NK-92 (cell line): Measurements from ENCODE around the gene HDAC7.

Source experiments
- DNase-seq: peaks from one replicate; lab custom pipeline; 2025; ENCODE audit not compliant: unreplicated experiment; lab: John Stamatoyannopoulos, UW

The HDAC7 gene

GRCh38 chr12:47767216-47767724, 52.4 kb downstream of the HDAC7 start:
- no peak for DNase-seq

GRCh38 chr12:47766502-47767215, 53.0 kb downstream of the HDAC7 start:
- DNase-seq = no peak

GRCh38 chr12:47763481-47764346, 56.0 kb downstream of the HDAC7 start:
- DNase-seq = no peak

- DNase-seq = no peak
Observed at GRCh38 chr12:47762850-47763465, 56.7 kb downstream of the HDAC7 start.

DNA sequence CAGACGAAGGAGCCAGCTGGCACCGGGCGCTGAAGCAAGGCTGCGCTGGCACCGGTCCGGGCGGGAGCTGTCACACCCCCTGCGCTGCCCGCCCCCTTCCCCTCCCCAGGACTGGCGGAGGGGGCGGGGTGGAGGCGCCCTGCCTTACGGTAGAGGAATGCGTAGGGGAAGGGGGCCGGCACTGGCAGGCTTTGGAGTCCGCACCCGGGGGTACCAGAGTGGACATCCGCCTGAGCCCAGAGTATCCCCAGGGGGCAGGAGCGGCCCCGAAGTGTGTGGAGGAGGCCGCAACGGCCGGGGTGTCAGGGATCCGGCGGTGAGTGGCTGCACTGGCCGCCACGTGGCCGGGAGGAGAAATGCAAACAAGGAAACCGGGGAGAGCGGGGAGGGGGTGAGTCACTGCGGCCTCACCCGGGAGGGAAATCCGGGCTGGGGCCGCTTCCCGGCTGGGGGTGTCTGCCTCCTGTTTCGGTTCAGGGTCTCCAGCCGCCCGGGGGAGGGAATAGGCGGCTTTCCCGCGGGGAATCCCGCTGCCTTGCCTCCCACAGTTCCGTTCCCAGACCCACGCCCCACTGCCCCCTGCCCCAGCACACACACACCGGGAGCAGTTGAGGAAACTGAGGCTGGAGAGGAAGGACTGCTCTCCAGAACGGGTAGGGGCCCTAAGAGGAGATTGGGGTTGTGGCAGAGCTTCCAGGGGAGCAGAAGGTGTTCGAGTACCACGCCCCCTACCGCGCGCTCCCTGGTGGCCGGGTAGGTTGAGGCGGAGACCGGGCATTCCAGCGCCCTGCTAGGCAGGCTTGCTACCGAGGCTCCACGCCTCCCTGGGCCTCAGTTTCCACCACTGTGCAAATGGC, 60.6 kb downstream of the HDAC7 start, which contains the start of gene RAPGEF3:
Gene RAPGEF3 (minus strand): TSS at position 47 of the 857 bp plus-strand sequence. CDS start 324 bp downstream, outside the sequence.
- DNase-seq = no peak

GRCh38 chr12:47758584-47758833, 61.2 kb downstream of the HDAC7 start:
- DNase-seq = no peak

- no peak for DNase-seq
Observed at GRCh38 chr12:47757840-47758583, 61.7 kb downstream of the HDAC7 start.

GRCh38 chr12:47757364-47757839, 62.3 kb downstream of the HDAC7 start:
- no peak for DNase-seq

DNA sequence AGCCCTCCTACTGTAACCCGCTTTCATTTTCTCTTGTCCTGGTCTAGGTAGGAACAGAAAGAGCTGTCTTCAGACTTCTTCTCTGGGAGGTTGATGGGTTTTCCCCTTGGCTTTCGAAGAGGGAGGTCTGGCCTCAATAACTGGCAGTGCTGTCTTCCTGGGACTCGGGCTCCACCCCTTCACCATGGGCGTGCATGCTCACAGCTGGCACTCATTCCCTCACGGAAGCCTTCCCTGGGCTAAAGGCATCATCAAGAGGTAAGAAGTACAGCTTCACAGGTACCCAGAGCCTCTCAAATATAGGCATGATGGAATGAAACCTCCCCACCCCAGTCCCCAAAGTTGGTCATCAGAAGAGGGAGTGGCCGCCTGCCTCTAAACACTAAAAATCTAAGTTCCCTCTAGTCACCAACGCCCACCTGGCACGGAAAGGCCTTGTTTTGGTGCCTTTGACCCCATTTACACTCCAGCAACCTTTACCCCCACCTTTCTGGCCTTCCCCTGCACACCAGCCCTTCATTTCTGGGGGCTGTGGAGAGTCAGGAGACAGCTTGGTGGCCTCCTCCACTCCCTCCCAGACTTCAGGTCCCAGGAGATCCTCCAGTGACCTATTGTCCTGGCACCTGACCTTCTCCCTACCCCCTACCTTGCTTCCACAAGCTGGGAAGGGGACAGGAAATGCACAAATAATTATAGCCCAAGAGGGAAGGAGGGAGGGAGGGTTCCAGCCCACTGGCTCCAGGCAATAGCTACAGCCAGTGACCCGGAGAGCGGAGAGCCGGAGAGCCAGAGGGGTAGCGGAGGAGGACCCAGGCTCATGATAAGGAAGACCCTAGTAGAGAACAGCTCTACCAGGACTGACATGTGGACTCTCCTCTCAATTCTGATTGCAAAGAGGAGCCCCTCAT, 63.8 kb downstream of the HDAC7 start:
- no peak for DNase-seq

- no peak for DNase-seq
Observed at GRCh38 chr12:47754881-47755280, 64.8 kb downstream of the HDAC7 start.

DNA sequence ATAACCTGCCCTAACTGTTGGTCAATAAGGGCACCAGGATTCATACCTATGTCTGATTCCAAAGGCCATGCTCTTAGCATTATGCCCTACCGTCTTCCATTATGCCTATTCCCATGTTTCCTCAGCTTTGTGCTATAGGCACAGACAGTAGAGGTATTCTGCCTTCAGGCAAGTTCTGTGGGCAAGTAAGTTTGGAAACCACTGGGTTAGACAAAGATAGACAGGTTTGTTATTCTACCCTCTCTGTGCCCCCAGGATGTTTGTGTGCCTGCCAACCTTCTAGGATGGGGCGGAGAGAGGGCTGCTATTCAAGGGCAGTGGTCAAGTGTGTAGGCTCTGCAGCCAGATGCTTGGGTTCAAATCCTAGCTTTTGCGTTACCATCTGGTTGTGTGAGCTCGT, 65.6 kb downstream of the HDAC7 start:
- no peak for DNase-seq

DNA sequence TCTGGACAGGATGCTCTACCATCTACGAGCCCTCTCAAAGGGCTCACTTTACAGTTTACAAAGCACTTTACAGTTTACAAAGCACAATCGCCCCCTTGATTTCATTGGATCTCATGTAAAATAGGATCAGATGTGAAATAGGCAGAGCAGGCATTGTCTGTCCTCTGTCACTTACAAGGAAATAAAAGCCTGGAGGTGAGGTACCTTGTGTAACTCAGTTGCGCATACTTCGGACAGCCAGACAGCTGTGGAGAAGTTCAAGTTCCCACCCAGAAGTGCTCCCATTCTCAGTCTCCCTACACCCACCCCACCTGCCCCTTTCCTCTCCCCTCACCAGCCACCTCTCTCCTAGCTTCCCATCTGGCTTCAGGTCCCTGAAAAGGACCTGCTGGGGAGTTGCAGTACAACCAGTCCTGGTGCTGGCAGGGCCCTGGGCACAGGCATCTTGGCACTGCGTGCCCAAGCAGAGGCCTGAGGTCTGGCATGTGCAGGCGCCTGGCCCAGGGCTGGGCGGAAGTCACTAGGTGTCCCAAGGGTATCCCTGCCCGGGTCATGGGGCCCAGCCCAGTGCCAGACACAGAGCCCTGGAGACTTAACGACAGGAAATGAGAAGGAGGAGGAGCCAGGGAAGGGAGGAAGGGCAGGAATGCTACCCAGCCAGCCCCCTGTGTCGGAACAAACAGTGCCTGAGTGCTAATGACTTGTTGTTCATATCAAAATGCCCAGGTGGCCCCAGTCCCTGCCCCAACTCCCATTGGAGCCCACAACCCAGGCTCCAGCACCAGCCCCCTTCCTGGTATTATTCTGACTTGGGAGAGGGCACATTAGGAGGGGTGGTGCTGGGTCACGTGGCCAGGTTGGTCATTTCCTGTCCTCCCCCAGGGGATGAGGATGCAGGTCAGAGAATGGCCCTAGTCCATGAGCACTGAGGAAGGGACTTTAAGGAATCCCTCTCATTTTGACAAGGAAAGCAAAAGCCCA, 66.4 kb downstream of the HDAC7 start:
- no peak for DNase-seq

GRCh38 chr12:47752552-47752951, 67.2 kb downstream of the HDAC7 start:
- DNase-seq = no peak

DNA sequence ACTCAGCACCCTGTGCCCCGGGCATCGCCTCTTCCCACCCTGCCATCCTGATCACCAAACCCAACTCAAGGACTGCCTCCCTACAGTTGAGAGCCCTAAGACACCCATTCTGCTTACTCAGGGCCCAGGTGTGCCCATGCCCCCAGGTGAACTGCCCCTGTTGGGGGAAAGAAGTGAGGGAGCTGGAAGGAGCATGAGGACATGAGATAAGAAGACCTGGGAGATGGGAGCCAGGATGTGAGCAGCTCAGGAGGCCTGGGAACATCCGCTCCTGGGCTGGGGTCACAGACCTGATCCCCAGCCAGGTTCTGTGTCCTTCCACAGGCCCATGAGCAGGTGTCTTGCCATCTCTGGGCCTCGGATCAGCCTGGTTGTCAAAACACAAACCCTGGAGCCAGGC, 67.6 kb downstream of the HDAC7 start:
- DNase-seq = no peak

- DNase-seq = no peak
Observed at GRCh38 chr12:47751561-47751960, 68.1 kb downstream of the HDAC7 start.

DNA sequence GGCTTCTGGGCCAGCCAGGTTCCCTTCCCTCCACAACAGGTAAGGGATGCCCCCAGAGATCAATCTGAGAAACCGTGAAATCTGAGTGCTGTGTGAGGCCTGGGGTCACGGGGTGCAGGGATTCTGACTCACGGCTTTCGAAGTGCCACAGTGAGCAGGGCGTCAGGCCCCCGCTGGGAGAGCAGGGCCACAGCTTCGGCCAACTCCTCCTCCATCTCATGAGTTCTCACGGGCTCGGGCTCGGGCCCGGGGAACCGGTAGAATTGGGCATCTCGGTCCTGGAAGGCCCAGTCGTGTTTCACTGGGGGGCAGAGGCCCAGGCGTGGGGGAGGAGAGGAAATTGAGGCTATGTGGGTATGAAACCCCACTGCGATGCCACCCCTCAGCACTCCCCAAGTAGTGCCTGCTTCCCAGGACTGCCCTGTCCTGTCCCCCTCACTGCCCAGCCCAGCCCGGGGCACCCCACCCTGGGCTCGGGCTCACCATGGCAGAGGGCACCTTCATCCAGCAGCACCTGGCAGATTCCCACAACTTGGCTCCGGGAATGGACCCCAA, 68.7 kb downstream of the HDAC7 start:
- no peak for DNase-seq

GRCh38 chr12:47750229-47750798, 69.4 kb downstream of the HDAC7 start:
- DNase-seq = no peak
